Chondrocyte (in vitro differentiated cells): ENCODE data around the gene MOB4. TPM values are rescaled to one million over a fixed set of nuclear protein-coding genes. Genes with fewer than 3 reads are reported as not detected.
"Not testable (repeated sequence)": the region's sequence is repeated elsewhere in the genome, so short reads cannot be mapped to it uniquely, and the experiment has no call there.

Experiments used
- DNase-seq: peaks from one replicate; pipeline ENCODE4 v3.0.0; 2021; ENCODE audit warnings: mixed read lengths, low spot score
- H3K27ac Mint-ChIP-seq: one replicate; pipeline ENCODE4 v1.8.0; 2021; ENCODE audit warnings: mild to moderate bottlenecking, moderate library complexity, mixed read lengths; ENCODE audit not compliant: unreplicated experiment
- H3K27me3 Mint-ChIP-seq: 2 replicates; pipeline ENCODE4 v1.8.0; 2021; ENCODE audit warnings: low read depth, mixed read lengths
- H3K36me3 Mint-ChIP-seq: 2 replicates; pipeline ENCODE4 v1.8.0; 2021; ENCODE audit warnings: low read depth, mixed read lengths
- H3K4me1 Mint-ChIP-seq: 2 replicates; pipeline ENCODE4 v1.8.0; 2021; ENCODE audit warnings: low read depth, mild to moderate bottlenecking, mixed read lengths
- H3K4me3 Mint-ChIP-seq: one replicate; pipeline ENCODE4 v1.8.0; 2021; ENCODE audit warnings: mild to moderate bottlenecking, moderate library complexity, mixed read lengths; ENCODE audit not compliant: unreplicated experiment
- H3K9me3 Mint-ChIP-seq: 2 replicates; pipeline ENCODE4 v1.8.0; 2021; ENCODE audit warnings: low read depth, mixed read lengths
- total RNA-seq: library from RNA; stranded (reverse); gene quantifications from 3 replicates; pipeline ENCODE4 v1.2.1, GENCODE V29; 2021
- TF ChIP-seq, protein P1 (sequence below): fragments of 200-600 bp; sonication (generic); IDR thresholded peaks from 2 replicates; pipeline ENCODE4 v1.5.0; 2021; ENCODE audit warnings: antibody characterized with exemption, mild to moderate bottlenecking, moderate library complexity

The MOB4 gene
- total RNA-seq, 1 donor from 2014 or later = 30.8 TPM

DNA sequence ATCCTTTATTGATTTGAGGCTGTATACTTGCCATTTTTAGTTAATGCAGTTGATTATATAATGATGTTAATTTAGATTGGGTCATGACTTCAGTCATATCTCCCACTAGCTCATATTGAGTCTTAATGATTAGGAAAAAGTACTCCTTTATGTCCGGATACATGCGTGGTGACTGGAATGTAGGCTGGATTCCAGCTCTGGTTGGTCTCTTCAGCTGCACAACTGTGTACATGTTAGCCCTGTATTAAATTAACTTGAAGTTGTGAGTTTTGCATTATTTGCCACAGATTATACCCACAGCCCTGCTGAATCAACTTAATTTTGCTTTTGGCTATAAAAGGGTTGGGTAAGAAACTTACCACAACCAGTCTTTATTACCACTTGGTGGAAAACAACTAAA, 22.5 kb downstream of the MOB4 start:
- TF ChIP-seq, protein P1, sequence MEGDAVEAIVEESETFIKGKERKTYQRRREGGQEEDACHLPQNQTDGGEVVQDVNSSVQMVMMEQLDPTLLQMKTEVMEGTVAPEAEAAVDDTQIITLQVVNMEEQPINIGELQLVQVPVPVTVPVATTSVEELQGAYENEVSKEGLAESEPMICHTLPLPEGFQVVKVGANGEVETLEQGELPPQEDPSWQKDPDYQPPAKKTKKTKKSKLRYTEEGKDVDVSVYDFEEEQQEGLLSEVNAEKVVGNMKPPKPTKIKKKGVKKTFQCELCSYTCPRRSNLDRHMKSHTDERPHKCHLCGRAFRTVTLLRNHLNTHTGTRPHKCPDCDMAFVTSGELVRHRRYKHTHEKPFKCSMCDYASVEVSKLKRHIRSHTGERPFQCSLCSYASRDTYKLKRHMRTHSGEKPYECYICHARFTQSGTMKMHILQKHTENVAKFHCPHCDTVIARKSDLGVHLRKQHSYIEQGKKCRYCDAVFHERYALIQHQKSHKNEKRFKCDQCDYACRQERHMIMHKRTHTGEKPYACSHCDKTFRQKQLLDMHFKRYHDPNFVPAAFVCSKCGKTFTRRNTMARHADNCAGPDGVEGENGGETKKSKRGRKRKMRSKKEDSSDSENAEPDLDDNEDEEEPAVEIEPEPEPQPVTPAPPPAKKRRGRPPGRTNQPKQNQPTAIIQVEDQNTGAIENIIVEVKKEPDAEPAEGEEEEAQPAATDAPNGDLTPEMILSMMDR = no peak
- Mint-ChIP-seq H3K27me3 (no peaks in the 10 kb centered on the region), H3K36me3 (peaks cover 22% of the 10 kb centered on the region), H3K9me3 (no peaks in the 10 kb centered on the region), H3K27ac (no peak overlapping the region), H3K4me1 (peaks cover 25% of the 10 kb centered on the region), H3K4me3 (no peak overlapping the region)
- no peak for DNase-seq

DNA sequence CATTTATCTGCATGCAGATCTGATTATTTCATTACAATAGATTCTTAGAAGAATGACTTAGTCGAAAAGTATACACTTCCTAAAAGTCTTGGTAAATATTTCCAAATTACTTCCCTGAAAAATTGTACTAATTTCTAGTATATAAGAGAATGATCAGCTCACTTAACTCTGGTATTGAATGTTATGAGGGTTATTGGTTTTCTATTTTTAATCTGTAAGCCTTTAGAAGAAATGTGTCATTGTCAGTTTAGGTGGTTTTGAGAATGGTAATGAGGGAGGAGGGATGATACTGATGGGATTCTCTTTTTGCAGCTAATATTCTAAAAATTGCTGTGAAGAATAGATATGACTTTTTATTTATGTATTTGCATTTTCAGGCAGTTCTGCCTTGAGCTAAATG, 23.9 kb downstream of the MOB4 start:
- peaks cover 21% of the 10 kb centered on the region for H3K36me3 Mint-ChIP-seq
- TF ChIP-seq, protein P1 = no peak
- no peaks in the 10 kb centered on the region for H3K27me3 Mint-ChIP-seq

DNA sequence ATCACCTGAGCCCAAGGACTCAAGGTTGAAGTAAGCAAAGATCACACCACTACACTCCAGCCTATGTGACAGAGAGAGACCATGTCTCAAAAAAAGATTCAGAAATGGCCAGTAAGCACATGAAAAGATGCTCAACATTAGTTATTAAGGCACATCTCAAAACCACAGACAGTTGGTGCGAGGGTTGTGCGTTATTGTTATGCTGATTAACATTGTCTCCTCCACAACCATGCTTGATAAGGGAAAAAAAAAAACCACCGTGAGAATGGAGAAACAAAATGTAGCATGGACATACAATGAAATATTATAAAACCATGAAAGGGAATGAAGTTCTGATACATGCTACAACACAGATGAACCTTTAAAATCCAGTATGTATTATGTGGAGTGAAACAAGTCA, 27.3 kb downstream of the MOB4 start:
- no peak for DNase-seq
- Mint-ChIP-seq H3K27me3 (no peaks in the 10 kb centered on the region), H3K27ac (no peak overlapping the region), H3K4me3 (no peak overlapping the region), H3K9me3 (no peaks in the 10 kb centered on the region), H3K4me1 (peaks cover 8% of the 10 kb centered on the region), H3K36me3 (peaks cover 18% of the 10 kb centered on the region)
- TF ChIP-seq, protein P1 = no peak

More for the DNA sequence above, 23.9 kb downstream of the MOB4 start:
- H3K9me3 Mint-ChIP-seq = no peaks in the 10 kb centered on the region
- DNase-seq = no peak
- H3K4me3 Mint-ChIP-seq = no peak overlapping the region
- peaks cover 17% of the 10 kb centered on the region for H3K4me1 Mint-ChIP-seq
- no peak overlapping the region for H3K27ac Mint-ChIP-seq

DNA sequence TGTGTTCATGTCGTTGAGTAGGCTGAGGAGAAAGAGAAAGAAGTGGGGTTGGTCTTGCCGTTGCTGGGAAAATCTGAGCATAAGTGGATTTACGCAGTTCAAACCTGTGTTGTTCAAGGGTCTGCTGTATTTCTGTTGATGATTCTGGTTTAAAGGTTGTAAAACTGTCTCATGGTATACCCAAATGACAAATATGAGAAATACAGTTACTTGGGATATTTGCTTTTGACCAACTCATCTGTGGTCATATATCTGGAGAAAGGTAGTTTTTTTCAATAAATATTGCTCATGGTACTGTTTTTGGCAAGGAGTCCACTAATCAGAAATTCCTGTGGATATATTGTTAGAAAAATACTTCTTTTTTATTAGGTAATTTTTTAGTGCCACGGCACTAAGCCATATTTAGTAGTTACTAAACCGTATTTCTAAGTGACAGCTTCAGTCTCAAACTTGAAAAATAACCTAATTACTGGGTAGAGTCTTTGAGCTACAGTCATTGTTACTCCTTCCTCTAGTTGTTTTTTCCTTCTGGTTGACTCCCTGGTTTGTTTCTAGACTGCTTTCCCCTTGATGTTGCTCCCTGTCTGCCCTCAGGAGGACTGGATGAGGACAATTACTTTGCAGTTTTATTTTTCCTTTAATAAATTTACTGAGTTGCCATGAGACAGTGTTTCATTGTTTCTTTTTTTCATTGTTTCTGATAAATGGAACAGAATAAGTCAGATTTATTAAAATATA, 31.5 kb downstream of the MOB4 start:
- no peaks in the 10 kb centered on the region for H3K9me3 Mint-ChIP-seq
- no peaks in the 10 kb centered on the region for H3K27me3 Mint-ChIP-seq
- peak overlapping the region; percentile 71 for H3K27ac Mint-ChIP-seq
- H3K4me3 Mint-ChIP-seq = no peak overlapping the region
- TF ChIP-seq, protein P1 = no peak
- DNase-seq = no peak
- H3K36me3 Mint-ChIP-seq = peaks cover 20% of the 10 kb centered on the region
- H3K4me1 Mint-ChIP-seq = no peaks in the 10 kb centered on the region

DNA sequence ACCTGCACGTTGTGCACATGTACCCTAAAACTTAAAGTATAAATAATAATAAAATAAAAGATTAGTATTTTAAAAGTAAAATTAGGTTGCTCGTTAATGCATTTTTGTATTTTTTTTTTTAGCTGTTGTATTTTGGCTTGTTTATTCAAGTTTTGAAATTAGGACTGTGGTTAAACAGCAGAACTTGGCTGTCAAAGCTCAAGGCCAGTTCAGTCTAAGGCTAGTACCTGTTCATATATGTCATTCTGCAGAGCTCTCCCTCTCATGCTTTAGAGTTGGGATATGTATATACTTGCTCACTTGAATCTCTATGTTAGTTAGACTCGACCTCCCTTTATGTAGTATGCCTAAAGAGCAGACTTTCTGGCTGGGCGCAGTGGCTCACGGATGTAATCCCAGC, 32.7 kb downstream of the MOB4 start:
- H3K4me3 Mint-ChIP-seq = no peak overlapping the region
- H3K27ac Mint-ChIP-seq = no peak overlapping the region
- TF ChIP-seq, protein P1 = no peak
- H3K36me3 Mint-ChIP-seq = peaks cover 15% of the 10 kb centered on the region
- DNase-seq = no peak
- no peaks in the 10 kb centered on the region for H3K9me3 Mint-ChIP-seq
- no peaks in the 10 kb centered on the region for H3K27me3 Mint-ChIP-seq
- H3K4me1 Mint-ChIP-seq = no peaks in the 10 kb centered on the region

- H3K4me3 Mint-ChIP-seq, H3K27me3 Mint-ChIP-seq, H3K27ac Mint-ChIP-seq, DNase-seq, H3K9me3 Mint-ChIP-seq, H3K4me1 Mint-ChIP-seq: not testable (repeated sequence)
- peaks cover 17% of the 10 kb centered on the region for H3K36me3 Mint-ChIP-seq
Observed at GRCh38 chr2:197551260-197551659, 35.4 kb downstream of the MOB4 start.
